K562 (cell line): Measurements from ENCODE around the gene SLCO2B1. TPM values are rescaled to one million over a fixed set of nuclear protein-coding genes. Genes with fewer than 3 reads are reported as not detected.

Experiments
- CREB1 ChIP-seq, 2 experiments: sonication (generic) in 1 of 2; formaldehyde crosslinking in 1 of 2; IDR thresholded peaks; 2 replicates each; pipeline versions ENCODE4 v1.6.1 to v1.8.0; 2012 to 2022; ENCODE audit warnings: inconsistent platforms in 1 of 2, mild to moderate bottlenecking in 1 of 2, missing genetic modification reagents in 1 of 2, moderate library complexity in 1 of 2
- E4F1 ChIP-seq: fragments of 250-450 bp; sonication (Bioruptor Pico); IDR thresholded peaks from 2 replicates; pipeline ENCODE4 v1.5.0; 2021; ENCODE audit warnings: mild to moderate bottlenecking, borderline replicate concordance
- FOXA1 ChIP-seq: fragments of 450-650 bp; IDR thresholded peaks from 2 replicates; pipeline ENCODE4 v1.6.1; 2016; ENCODE audit warnings: mild to moderate bottlenecking, borderline replicate concordance
- MCM5 ChIP-seq: fragments of 450-650 bp; IDR thresholded peaks from 2 replicates; pipeline ENCODE4 v1.6.1; 2016; ENCODE audit warnings: low read depth
- NR2F6 ChIP-seq: fragments of 450-650 bp; formaldehyde crosslinking; IDR thresholded peaks from 2 replicates; pipeline ENCODE4 v1.4.0; 2020; ENCODE audit warnings: mild to moderate bottlenecking
- SNRNP70 ChIP-seq: fragments of 200-400 bp; formaldehyde crosslinking; optimal IDR thresholded peaks from 2 replicates; pipeline ENCODE3; 2017; ENCODE audit warnings: low read depth, low read length
- TAL1 ChIP-seq: fragments of 450-650 bp; IDR thresholded peaks from 2 replicates; pipeline ENCODE4 v1.6.1; 2016; ENCODE audit warnings: mild to moderate bottlenecking
- ZBTB33 ChIP-seq: sonication (generic); formaldehyde crosslinking; IDR thresholded peaks from 2 replicates; pipeline ENCODE4 v1.8.1; 2023; ENCODE audit warnings: mild to moderate bottlenecking, missing genetic modification reagents
- ZBTB43 ChIP-seq: sonication (generic); formaldehyde crosslinking; IDR thresholded peaks from 2 replicates; pipeline ENCODE4 v1.8.0; 2023; ENCODE audit warnings: mild to moderate bottlenecking, missing genetic modification reagents
- ZC3H11A ChIP-seq: IDR thresholded peaks from 2 replicates; pipeline ENCODE4 v1.6.1; 2012; ENCODE audit warnings: low read depth, low read length, improper control_type of control experiment
- ZNF280A ChIP-seq: fragments of 450-650 bp; IDR thresholded peaks from 2 replicates; pipeline ENCODE4 v1.6.1; 2018; ENCODE audit warnings: mild to moderate bottlenecking, low read depth; ENCODE audit not compliant: partially characterized antibody
- ZNF316 ChIP-seq: fragments of 450-650 bp; IDR thresholded peaks from 2 replicates; pipeline ENCODE4 v1.6.1; 2016
- ZNF639 ChIP-seq, 2 experiments: fragments of 200-800 bp in 1 of 2; sonication (Bioruptor generic) in 1 of 2; sonication (generic) in 1 of 2; formaldehyde crosslinking in 1 of 2; IDR thresholded peaks in 1 of 2; conservative IDR thresholded peaks in 1 of 2; 2 replicates each; pipeline versions ENCODE4 v1.5.0 to v1.6.1; 2016 to 2020; ENCODE audit warnings: missing compliant biosample characterization in 1 of 2, missing genetic modification characterization in 1 of 2, missing genetic modification reagents in 1 of 2
- ZNF717 ChIP-seq: fragments of 250-450 bp; sonication (Bioruptor Pico); IDR thresholded peaks from 2 replicates; pipeline ENCODE4 v1.5.0; 2021
- ZNF740 ChIP-seq, 3 experiments: fragments of 200-800 bp in 1 of 3; sonication (Bioruptor generic) in 1 of 3; sonication (generic) in 1 of 3; formaldehyde crosslinking in 1 of 3; IDR thresholded peaks; 2 replicates each; pipeline versions ENCODE4 v1.6.1 to v1.8.0; 2016 to 2022; ENCODE audit warnings: mild to moderate bottlenecking in 2 of 3, missing compliant biosample characterization in 2 of 3, missing genetic modification characterization in 2 of 3, missing genetic modification reagents in 1 of 3
- polyA plus RNA-seq, 8 experiments: library from polyadenylated mRNA; depleted of rRNA in 4 of 8; stranded (reverse) in 5 of 8; unstranded in 3 of 8; fragments of >200 nt; fragmentation: Nextera tagmentation in 2 of 8; fragmentation: Illumina TruSeq in 1 of 8; extraction: Ambion mirVana in 2 of 8; extraction: Trizol in 1 of 8; gene quantifications; 2 replicates each; pipeline versions ENCODE4 v1.2.1 to v1.2.3, GENCODE V29; 2011 to 2014; ENCODE audit warnings: inconsistent platforms in 1 of 8, missing spikeins in 1 of 8
- total RNA-seq, 7 experiments: library from RNA; depleted of rRNA in 6 of 7; stranded (reverse); fragments of >200 nt in 6 of 7; fragmentation: Illumina TruSeq in 2 of 7; extraction: Trizol in 2 of 7; gene quantifications; 2 replicates each; pipeline versions ENCODE4 v1.2.1 to v1.2.3, GENCODE V29; 2011 to 2021; ENCODE audit warnings: low replicate concordance in 1 of 7

The SLCO2B1 gene
- total and polyA plus RNA-seq, 9 of the 15 experiments (the other 6 are each of a cell fraction or from before 2014, with no cell fraction given) = 0.70 to 14.7 (median 7.6) TPM

GRCh38 chr11:75140269-75141138 is 10.4 kb upstream of the SLCO2B1 start (continued):
- TF ChIP-seq ZNF740 (CRISPR knock-in tag; IDR thresholded peaks at IDR 0.05) = no peak
- TF ChIP-seq ZNF740 (tag; IDR thresholded peaks at IDR 0.05) = no peak
- TF ChIP-seq ZNF639 (CRISPR knock-in tag; conservative IDR thresholded peaks at IDR 0.05 in 1 of 2, IDR thresholded peaks at IDR 0.05 in 1 of 2) = no peak
- no peak for TF ChIP-seq NR2F6 (CRISPR knock-in tag)
- TF ChIP-seq MCM5 = no peak
- no peak for TF ChIP-seq CREB1 (IDR thresholded peaks at IDR 0.05)
- TF ChIP-seq CREB1 (CRISPR knock-in tag; IDR thresholded peaks at IDR 0.05) = no peak
- no peak for TF ChIP-seq ZC3H11A
- TF ChIP-seq ZBTB33 (CRISPR knock-in tag) = peak; percentile 100
- no peak for TF ChIP-seq ZNF717 (CRISPR knock-in tag)
- TF ChIP-seq SNRNP70 = no peak
- TF ChIP-seq FOXA1 = no peak
- TF ChIP-seq ZNF280A = no peak
- no peak for TF ChIP-seq ZNF316
- TF ChIP-seq E4F1 (CRISPR knock-in tag) = no peak
- no peak for TF ChIP-seq TAL1
- no peak for TF ChIP-seq ZBTB43
